GM13977 (cell line): ENCODE measurements around the gene HTR4.
"Not testable (repeated sequence)": the region's sequence is repeated elsewhere in the genome, so short reads cannot be mapped to it uniquely, and the experiment has no call there.

Experiments
- DNase-seq: peaks from one replicate; pipeline ENCODE4 v3.0.0; 2012; ENCODE audit warnings: low spot score
- CTCF ChIP-seq: IDR thresholded peaks from 2 replicates; pipeline ENCODE4 v1.5.1; 2012; ENCODE audit warnings: mild to moderate bottlenecking, control low read depth; ENCODE audit not compliant: insufficient read depth; ENCODE audit errors: extremely low read depth, missing control alignments
- in situ Hi-C: fragments of 300-500 bp; cut with MboI; formaldehyde crosslinking; loops from one replicate; pipeline ENCODE4 v1.12.0; 2022; ENCODE audit warnings: low sequenced_read_pairs, low pct_unique_long_range_greater_than_20kb, mixed read lengths, inconsistent platforms; ENCODE audit not compliant: unreplicated experiment

The HTR4 gene

GRCh38 chr5:148471379-148471778, 182.9 kb downstream of the HTR4 start:
- no peak for DNase-seq
- in situ Hi-C loops, result no loop called here
- no peak for TF ChIP-seq CTCF

- no peak for DNase-seq
- TF ChIP-seq CTCF, result no peak
- in situ Hi-C loops, result no loop called here
These were observed 184.8 kb downstream of the HTR4 start for GRCh38 chr5:148469501-148469935.

- DNase-seq, in situ Hi-C loops: not testable (repeated sequence)
These were observed 185.6 kb downstream of the HTR4 start for GRCh38 chr5:148468746-148469145.

- no peak for TF ChIP-seq CTCF
- in situ Hi-C loops, result no loop called here
These were observed 186.4 kb downstream of the HTR4 start for GRCh38 chr5:148467958-148468357.

GRCh38 chr5:148466236-148466580, 188.1 kb downstream of the HTR4 start:
- TF ChIP-seq CTCF, result no peak
- no peak for DNase-seq
- in situ Hi-C loops, result no loop called here

More at GRCh38 chr5:148467958-148468357, 186.4 kb downstream of the HTR4 start:
- no peak for DNase-seq

- no peak for DNase-seq
- no peak for TF ChIP-seq CTCF
- in situ Hi-C loops, result no loop called here
These were observed 188.7 kb downstream of the HTR4 start for GRCh38 chr5:148465381-148466235.

GRCh38 chr5:148459669-148460068, 194.7 kb downstream of the HTR4 start:
- in situ Hi-C loops, result no loop called here
- TF ChIP-seq CTCF, result no peak
- no peak for DNase-seq
